ENCODE data around the gene CERK. TPM values are rescaled to one million over a fixed set of nuclear protein-coding genes. Genes with fewer than 3 reads are reported as not detected.

The CERK gene
- total and polyA plus RNA-seq, 2 of the 13 experiments (the other 11 are each of a cell fraction or from before 2014, with no cell fraction given), result 40.3 to 41.9 TPM

DNA sequence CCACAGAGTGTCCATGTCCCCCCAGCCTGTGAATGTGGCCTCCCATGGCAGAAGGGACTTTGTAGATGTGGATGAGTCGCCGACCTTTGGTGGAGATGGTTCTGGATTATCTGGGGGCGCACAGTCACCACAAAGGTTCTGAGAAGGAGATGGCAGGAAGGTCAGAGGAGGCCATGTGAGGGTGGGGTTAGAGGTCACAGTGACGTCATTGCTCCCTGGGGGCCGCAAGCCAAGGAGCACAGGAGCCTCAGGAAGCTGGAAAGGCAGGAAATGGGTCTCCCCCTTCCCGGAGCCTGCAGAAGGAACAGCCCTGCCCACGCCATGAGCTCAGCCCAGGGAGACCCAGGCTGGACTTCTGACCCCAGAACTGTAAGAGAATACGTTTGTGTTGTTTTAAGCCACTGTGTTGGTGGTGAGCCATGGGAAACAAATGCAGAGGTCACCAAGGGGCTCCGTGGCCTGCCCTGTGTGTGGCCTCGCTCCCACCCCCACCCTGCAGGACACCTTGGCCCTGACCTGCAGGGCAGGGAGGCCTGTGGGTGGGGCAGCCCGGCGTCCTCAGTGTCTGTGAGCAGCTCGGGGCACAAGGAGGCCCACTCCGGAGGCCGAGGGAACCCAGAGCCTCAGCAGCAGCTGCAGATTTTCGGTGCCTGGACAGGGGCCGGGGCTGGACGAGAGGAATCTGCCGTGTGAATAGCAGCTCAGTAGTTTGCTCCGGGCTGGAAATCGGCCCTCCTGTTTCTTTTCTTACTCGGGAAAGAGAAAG, 85.8 kb downstream of the CERK start (continued):
- TF ChIP-seq TEAD3 (CRISPR knock-in tag; optimal IDR thresholded peaks at IDR 0.05; ENCODE audit: borderline replicate concordance) (no peak), ZNF749 (CRISPR knock-in tag; IDR thresholded peaks at IDR 0.05; ENCODE audit: borderline replicate concordance) (no peak), ZSCAN31 (CRISPR knock-in tag; IDR thresholded peaks at IDR 0.05; ENCODE audit: low read depth) (no peak), NBN (conservative IDR thresholded peaks at IDR 0.05) (no peak), ZBTB3 (CRISPR knock-in tag; IDR thresholded peaks at IDR 0.05; ENCODE audit: borderline replicate concordance, low read depth) (no peak), ZNF672 (CRISPR knock-in tag; IDR thresholded peaks at IDR 0.05) (no peak), SPEN (CRISPR knock-in tag; IDR thresholded peaks at IDR 0.05; ENCODE audit: low read depth) (peak; percentile 80), RFX5 (IDR thresholded peaks at IDR 0.05; ENCODE audit: low read depth, low read length) (no peak; the same call in 1 of the 2 replicates)
- TF ChIP-seq, protein P1, sequence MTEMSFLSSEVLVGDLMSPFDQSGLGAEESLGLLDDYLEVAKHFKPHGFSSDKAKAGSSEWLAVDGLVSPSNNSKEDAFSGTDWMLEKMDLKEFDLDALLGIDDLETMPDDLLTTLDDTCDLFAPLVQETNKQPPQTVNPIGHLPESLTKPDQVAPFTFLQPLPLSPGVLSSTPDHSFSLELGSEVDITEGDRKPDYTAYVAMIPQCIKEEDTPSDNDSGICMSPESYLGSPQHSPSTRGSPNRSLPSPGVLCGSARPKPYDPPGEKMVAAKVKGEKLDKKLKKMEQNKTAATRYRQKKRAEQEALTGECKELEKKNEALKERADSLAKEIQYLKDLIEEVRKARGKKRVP (CRISPR knock-in tag; IDR thresholded peaks at IDR 0.05), result no peak
- TF ChIP-seq, protein P2, sequence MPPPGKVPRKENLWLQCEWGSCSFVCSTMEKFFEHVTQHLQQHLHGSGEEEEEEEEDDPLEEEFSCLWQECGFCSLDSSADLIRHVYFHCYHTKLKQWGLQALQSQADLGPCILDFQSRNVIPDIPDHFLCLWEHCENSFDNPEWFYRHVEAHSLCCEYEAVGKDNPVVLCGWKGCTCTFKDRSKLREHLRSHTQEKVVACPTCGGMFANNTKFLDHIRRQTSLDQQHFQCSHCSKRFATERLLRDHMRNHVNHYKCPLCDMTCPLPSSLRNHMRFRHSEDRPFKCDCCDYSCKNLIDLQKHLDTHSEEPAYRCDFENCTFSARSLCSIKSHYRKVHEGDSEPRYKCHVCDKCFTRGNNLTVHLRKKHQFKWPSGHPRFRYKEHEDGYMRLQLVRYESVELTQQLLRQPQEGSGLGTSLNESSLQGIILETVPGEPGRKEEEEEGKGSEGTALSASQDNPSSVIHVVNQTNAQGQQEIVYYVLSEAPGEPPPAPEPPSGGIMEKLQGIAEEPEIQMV (CRISPR knock-in tag; IDR thresholded peaks at IDR 0.05; ENCODE audit: low read depth), result no peak

DNA sequence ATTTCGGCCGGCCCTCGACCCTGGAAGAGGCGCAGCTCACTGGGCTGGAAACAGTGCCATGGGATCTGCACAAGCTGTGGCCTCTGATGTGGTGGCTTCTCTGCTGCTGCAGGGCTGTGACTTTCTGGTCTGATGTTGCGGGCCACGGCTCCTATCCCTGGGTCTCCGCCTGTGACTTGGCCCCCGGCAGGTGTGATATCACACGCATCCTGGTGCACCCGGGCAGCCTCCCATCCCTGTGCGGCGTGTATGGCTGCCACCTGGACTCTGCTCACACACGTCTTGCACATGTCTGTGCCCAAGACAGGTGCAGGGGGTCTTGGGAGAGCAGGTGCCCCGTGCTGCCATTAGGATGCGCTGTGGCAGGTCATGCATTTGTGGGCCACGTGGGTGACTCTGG, 86.7 kb downstream of the CERK start:
- no TSS peak for BruUV-seq (replicated peaks)
- ATAC-seq (no peak), DNase-seq (ENCODE audit: low spot score) (no peak), FAIRE-seq (no peak)
- no peak overlapping the region for H2AFZ ChIP-seq (ENCODE audit: low read length)
- CTCF ChIA-PET (ENCODE audit: low intra/inter-chr PET ratio, low total read pairs), result no interaction called here
- POLR2A ChIA-PET, result interaction anchor here (2.2 kb wide), 1 partner anchor 15 kb away, joined by 7 read pairs; no protein-coding TSS in a partner anchor
- H3K27ac ChIP-seq (ENCODE audit: extremely low read length, insufficient read depth, low read length), result peak overlapping the region; percentile 83
- no peak overlapping the region for H3K4me2 ChIP-seq (ENCODE audit: low read depth, low read length)
- H3K4me3 ChIP-seq (replicated peaks in 1 of 3; ENCODE audit: insufficient read depth in 1 of 3, low read depth in 2 of 3, low read length in 3 of 3), result no peak overlapping the region
- H3K27me3 ChIP-seq (ENCODE audit: control insufficient read depth in 1 of 2, insufficient read depth in 2 of 2, low read length in 2 of 2), result no peaks in the 10 kb centered on the region
- H4K20me1 ChIP-seq (ENCODE audit: insufficient read depth, low read length), result no peaks in the 10 kb centered on the region
- no peak overlapping the region for H3K9ac ChIP-seq (ENCODE audit: insufficient read depth, low read depth, low read length)
- in situ Hi-C loops (cut with HindIII; ENCODE audit: extremely low pct_ligation_motif_present, low pct_unique_long_range_greater_than_20kb) (loop anchor here (25.0 kb wide), 1 partner anchor 89 kb away; no protein-coding TSS in a partner anchor), intact Hi-C loops (cut with micrococcal nuclease; ENCODE audit: unreplicated experiment) (loop anchor here (5.0 kb wide), 1 partner anchor 74 kb away; no protein-coding TSS in a partner anchor)
- H3K79me2 ChIP-seq (ENCODE audit: insufficient read depth, low read length), result no peaks in the 10 kb centered on the region
- 90% methylated on average over 2 of the region's 16 CpGs for WGBS (ENCODE audit: low lambda C conversion rate)
- 0 out of 5 replicates have a peak, but pooled peaks cover 0 to 3% of the 10 kb centered on the region in 2 experiments for H3K36me3 ChIP-seq (replicated peaks in 1 of 2; ENCODE audit: control insufficient read depth in 1 of 2, insufficient read depth in 2 of 2, low read length in 2 of 2)
- H3K4me1 ChIP-seq (ENCODE audit: insufficient read depth, low read length), result peaks cover 75% of the 10 kb centered on the region
- no peaks in the 10 kb centered on the region for H3K9me3 ChIP-seq (ENCODE audit: low read length)
- TF ChIP-seq ZNF101 (CRISPR knock-in tag; IDR thresholded peaks at IDR 0.05; ENCODE audit: borderline replicate concordance, low read depth) (no peak), ZNF468 (CRISPR knock-in tag; IDR thresholded peaks at IDR 0.05) (no peak), CHCHD3 (CRISPR knock-in tag; IDR thresholded peaks at IDR 0.05) (no peak), SIN3A (IDR thresholded peaks at IDR 0.05; ENCODE audit: borderline replicate concordance, low read depth, low read length) (no peak)
- TF ChIP-seq, protein P3, sequence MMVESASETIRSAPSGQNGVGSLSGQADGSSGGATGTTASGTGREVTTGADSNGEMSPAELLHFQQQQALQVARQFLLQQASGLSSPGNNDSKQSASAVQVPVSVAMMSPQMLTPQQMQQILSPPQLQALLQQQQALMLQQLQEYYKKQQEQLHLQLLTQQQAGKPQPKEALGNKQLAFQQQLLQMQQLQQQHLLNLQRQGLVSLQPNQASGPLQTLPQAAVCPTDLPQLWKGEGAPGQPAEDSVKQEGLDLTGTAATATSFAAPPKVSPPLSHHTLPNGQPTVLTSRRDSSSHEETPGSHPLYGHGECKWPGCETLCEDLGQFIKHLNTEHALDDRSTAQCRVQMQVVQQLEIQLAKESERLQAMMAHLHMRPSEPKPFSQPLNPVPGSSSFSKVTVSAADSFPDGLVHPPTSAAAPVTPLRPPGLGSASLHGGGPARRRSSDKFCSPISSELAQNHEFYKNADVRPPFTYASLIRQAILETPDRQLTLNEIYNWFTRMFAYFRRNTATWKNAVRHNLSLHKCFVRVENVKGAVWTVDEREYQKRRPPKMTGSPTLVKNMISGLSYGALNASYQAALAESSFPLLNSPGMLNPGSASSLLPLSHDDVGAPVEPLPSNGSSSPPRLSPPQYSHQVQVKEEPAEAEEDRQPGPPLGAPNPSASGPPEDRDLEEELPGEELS (CRISPR knock-in tag; IDR thresholded peaks at IDR 0.05), result no peak
- TF ChIP-seq, protein P4, sequence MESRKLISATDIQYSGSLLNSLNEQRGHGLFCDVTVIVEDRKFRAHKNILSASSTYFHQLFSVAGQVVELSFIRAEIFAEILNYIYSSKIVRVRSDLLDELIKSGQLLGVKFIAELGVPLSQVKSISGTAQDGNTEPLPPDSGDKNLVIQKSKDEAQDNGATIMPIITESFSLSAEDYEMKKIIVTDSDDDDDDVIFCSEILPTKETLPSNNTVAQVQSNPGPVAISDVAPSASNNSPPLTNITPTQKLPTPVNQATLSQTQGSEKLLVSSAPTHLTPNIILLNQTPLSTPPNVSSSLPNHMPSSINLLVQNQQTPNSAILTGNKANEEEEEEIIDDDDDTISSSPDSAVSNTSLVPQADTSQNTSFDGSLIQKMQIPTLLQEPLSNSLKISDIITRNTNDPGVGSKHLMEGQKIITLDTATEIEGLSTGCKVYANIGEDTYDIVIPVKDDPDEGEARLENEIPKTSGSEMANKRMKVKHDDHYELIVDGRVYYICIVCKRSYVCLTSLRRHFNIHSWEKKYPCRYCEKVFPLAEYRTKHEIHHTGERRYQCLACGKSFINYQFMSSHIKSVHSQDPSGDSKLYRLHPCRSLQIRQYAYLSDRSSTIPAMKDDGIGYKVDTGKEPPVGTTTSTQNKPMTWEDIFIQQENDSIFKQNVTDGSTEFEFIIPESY (CRISPR knock-in tag; IDR thresholded peaks at IDR 0.05), result no peak

All from HepG2 (cell line).